Stomach (tissue), 4 donors: ENCODE measurements around the gene SLC2A8.

Source experiments
- EP300 ChIP-seq: sonication (generic); formaldehyde crosslinking; IDR thresholded peaks from one replicate; pipeline ENCODE4 v1.6.1; 2017; ENCODE audit warnings: antibody characterized with exemption
- POLR2A ChIP-seq, 4 donors: fragments of 450-650 bp; IDR thresholded peaks; one replicate each; pipeline ENCODE4 v1.6.1; 2016; ENCODE audit warnings: antibody characterized with exemption in 4 of 4, control low read depth in 2 of 4, mild to moderate bottlenecking in 1 of 4, moderate library complexity in 1 of 4
- TF ChIP-seq, protein P1 (sequence below), 7 experiments: fragments of 450-650 bp in 4 of 7; fragments of 200-600 bp in 3 of 7; sonication (generic) in 3 of 7; IDR thresholded peaks; one replicate each; pipeline ENCODE4 v1.5.1; 2016 to 2019; ENCODE audit warnings: antibody characterized with exemption in 7 of 7, control low read depth in 2 of 7, mild to moderate bottlenecking in 1 of 7

- TF ChIP-seq EP300, result no peak
- TF ChIP-seq, protein P1, sequence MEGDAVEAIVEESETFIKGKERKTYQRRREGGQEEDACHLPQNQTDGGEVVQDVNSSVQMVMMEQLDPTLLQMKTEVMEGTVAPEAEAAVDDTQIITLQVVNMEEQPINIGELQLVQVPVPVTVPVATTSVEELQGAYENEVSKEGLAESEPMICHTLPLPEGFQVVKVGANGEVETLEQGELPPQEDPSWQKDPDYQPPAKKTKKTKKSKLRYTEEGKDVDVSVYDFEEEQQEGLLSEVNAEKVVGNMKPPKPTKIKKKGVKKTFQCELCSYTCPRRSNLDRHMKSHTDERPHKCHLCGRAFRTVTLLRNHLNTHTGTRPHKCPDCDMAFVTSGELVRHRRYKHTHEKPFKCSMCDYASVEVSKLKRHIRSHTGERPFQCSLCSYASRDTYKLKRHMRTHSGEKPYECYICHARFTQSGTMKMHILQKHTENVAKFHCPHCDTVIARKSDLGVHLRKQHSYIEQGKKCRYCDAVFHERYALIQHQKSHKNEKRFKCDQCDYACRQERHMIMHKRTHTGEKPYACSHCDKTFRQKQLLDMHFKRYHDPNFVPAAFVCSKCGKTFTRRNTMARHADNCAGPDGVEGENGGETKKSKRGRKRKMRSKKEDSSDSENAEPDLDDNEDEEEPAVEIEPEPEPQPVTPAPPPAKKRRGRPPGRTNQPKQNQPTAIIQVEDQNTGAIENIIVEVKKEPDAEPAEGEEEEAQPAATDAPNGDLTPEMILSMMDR (IDR thresholded peaks at IDR 0.05), result no peak
- no peak for TF ChIP-seq POLR2A (IDR thresholded peaks at IDR 0.05)
Measured at GRCh38 chr9:127380479-127380878, 16.5 kb upstream of the SLC2A8 start.
